Measurements from ENCODE around the gene CEBPZOS. TPM values are rescaled to one million over a fixed set of nuclear protein-coding genes. Genes with fewer than 3 reads are reported as not detected.

Gene CEBPZOS
- total and polyA plus RNA-seq, 2 donors (not counting 1 experiment from before 2014, with no cell fraction given), result 16.8 to 50.0 TPM

GRCh38 chr2:37244017-37244416 is 47.7 kb downstream of the CEBPZOS start:
- Histone ChIP-seq H3K27ac (ENCODE audit: insufficient read depth, low read length) (no peak overlapping the region), H3K9ac (ENCODE audit: insufficient read depth, low read length) (no peak overlapping the region), H3K36me3 (ENCODE audit: control insufficient read depth, insufficient read depth, low read length) (peaks cover 6% of the 10 kb centered on the region), H2AFZ (ENCODE audit: low read length) (no peak overlapping the region), H3K79me2 (ENCODE audit: control insufficient read depth, insufficient read depth, low read length) (no peaks in the 10 kb centered on the region), H4K20me1 (ENCODE audit: control insufficient read depth, extremely low read depth, insufficient read depth, low read length) (no peaks in the 10 kb centered on the region), H3K4me2 (ENCODE audit: extremely low read depth, insufficient read depth, low read length) (no peak overlapping the region), H3K9me3 (ENCODE audit: control insufficient read depth, insufficient read depth, low read depth, low read length) (no peaks in the 10 kb centered on the region), H3K27me3 (ENCODE audit: control insufficient read depth, insufficient read depth, low read length) (no peaks in the 10 kb centered on the region), H3K4me1 (ENCODE audit: control insufficient read depth, extremely low read depth, insufficient read depth, low read length) (no peaks in the 10 kb centered on the region), H3K4me3 (replicated peaks in 1 of 4; ENCODE audit: control extremely low read depth in 1 of 4, insufficient read depth in 1 of 4, low read depth in 3 of 4, low read length in 4 of 4) (no peak overlapping the region)
- no peak for DNase-seq (ENCODE audit: low read depth in 2 of 2)
- TF ChIP-seq CTCF (conservative IDR thresholded peaks at IDR 0.05 in 1 of 2, IDR thresholded peaks at IDR 0.05 in 1 of 2; ENCODE audit: low read depth in 1 of 2, low read length in 2 of 2) (no peak), EZH2 (IDR thresholded peaks at IDR 0.05; ENCODE audit: low read length, missing control alignments) (no peak)

GRCh38 chr2:37244755-37245154 is 48.5 kb downstream of the CEBPZOS start:
- Histone ChIP-seq H3K9ac (ENCODE audit: insufficient read depth, low read length) (no peak overlapping the region), H3K36me3 (ENCODE audit: control insufficient read depth, insufficient read depth, low read length) (peaks cover 6% of the 10 kb centered on the region)
- DNase-seq (ENCODE audit: low read depth in 2 of 2), result no peak

GRCh38 chr2:37246205-37246604 is 49.9 kb downstream of the CEBPZOS start:
- Histone ChIP-seq H3K4me2 (ENCODE audit: extremely low read depth, insufficient read depth, low read length) (no peak overlapping the region), H4K20me1 (ENCODE audit: control insufficient read depth, extremely low read depth, insufficient read depth, low read length) (no peaks in the 10 kb centered on the region), H3K9me3 (ENCODE audit: control insufficient read depth, insufficient read depth, low read depth, low read length) (no peaks in the 10 kb centered on the region), H3K4me1 (ENCODE audit: control insufficient read depth, extremely low read depth, insufficient read depth, low read length) (no peaks in the 10 kb centered on the region), H3K36me3 (ENCODE audit: control insufficient read depth, insufficient read depth, low read length) (peaks cover 4% of the 10 kb centered on the region), H3K4me3 (replicated peaks in 1 of 4; ENCODE audit: control extremely low read depth in 1 of 4, insufficient read depth in 1 of 4, low read depth in 3 of 4, low read length in 4 of 4) (no peak overlapping the region), H3K79me2 (ENCODE audit: control insufficient read depth, insufficient read depth, low read length) (no peaks in the 10 kb centered on the region), H2AFZ (ENCODE audit: low read length) (no peak overlapping the region), H3K9ac (ENCODE audit: insufficient read depth, low read length) (no peak overlapping the region), H3K27me3 (ENCODE audit: control insufficient read depth, insufficient read depth, low read length) (no peaks in the 10 kb centered on the region), H3K27ac (ENCODE audit: insufficient read depth, low read length) (no peak overlapping the region)
- TF ChIP-seq CTCF (conservative IDR thresholded peaks at IDR 0.05 in 1 of 2, IDR thresholded peaks at IDR 0.05 in 1 of 2; ENCODE audit: low read depth in 1 of 2, low read length in 2 of 2), result no peak
- no peak for TF ChIP-seq EZH2 (IDR thresholded peaks at IDR 0.05; ENCODE audit: low read length, missing control alignments)
- DNase-seq (ENCODE audit: low read depth in 2 of 2), result no peak

More at GRCh38 chr2:37244755-37245154, 48.5 kb downstream of the CEBPZOS start:
- H4K20me1 ChIP-seq (ENCODE audit: control insufficient read depth, extremely low read depth, insufficient read depth, low read length), result no peaks in the 10 kb centered on the region
- no peak overlapping the region for H2AFZ ChIP-seq (ENCODE audit: low read length)
- no peak overlapping the region for H3K4me3 ChIP-seq (replicated peaks in 1 of 4; ENCODE audit: control extremely low read depth in 1 of 4, insufficient read depth in 1 of 4, low read depth in 3 of 4, low read length in 4 of 4)
- H3K9me3 ChIP-seq (ENCODE audit: control insufficient read depth, insufficient read depth, low read depth, low read length), result no peaks in the 10 kb centered on the region
- no peak for TF ChIP-seq CTCF (conservative IDR thresholded peaks at IDR 0.05 in 1 of 2, IDR thresholded peaks at IDR 0.05 in 1 of 2; ENCODE audit: low read depth in 1 of 2, low read length in 2 of 2)
- TF ChIP-seq EZH2 (IDR thresholded peaks at IDR 0.05; ENCODE audit: low read length, missing control alignments), result no peak
- no peak overlapping the region for H3K4me2 ChIP-seq (ENCODE audit: extremely low read depth, insufficient read depth, low read length)
- H3K4me1 ChIP-seq (ENCODE audit: control insufficient read depth, extremely low read depth, insufficient read depth, low read length), result no peaks in the 10 kb centered on the region
- H3K27ac ChIP-seq (ENCODE audit: insufficient read depth, low read length), result no peak overlapping the region
- no peaks in the 10 kb centered on the region for H3K27me3 ChIP-seq (ENCODE audit: control insufficient read depth, insufficient read depth, low read length)
- no peaks in the 10 kb centered on the region for H3K79me2 ChIP-seq (ENCODE audit: control insufficient read depth, insufficient read depth, low read length)

All from fibroblast of lung (primary cell).